Measurements from ENCODE around the gene ATF3.

ATF3 gene

GRCh38 chr1:212607913-212608391 is 609 bp upstream of the ATF3 start:
- ChIA-PET POLR2A (interaction anchor here (0.6 to 3.3 kb wide), 59 partner anchors 9 to 1381 kb away, joined by 3 to 79 read pairs (median 6); partner anchors contain the start of genes BATF3, DTL, FLVCR1 and INTS7), CTCF (interaction anchor here (0.7 to 2.7 kb wide), 7 partner anchors 11 to 178 kb away, joined by 3 to 11 read pairs (median 3); no protein-coding TSS in a partner anchor)
- TF ChIP-seq, protein P1, sequence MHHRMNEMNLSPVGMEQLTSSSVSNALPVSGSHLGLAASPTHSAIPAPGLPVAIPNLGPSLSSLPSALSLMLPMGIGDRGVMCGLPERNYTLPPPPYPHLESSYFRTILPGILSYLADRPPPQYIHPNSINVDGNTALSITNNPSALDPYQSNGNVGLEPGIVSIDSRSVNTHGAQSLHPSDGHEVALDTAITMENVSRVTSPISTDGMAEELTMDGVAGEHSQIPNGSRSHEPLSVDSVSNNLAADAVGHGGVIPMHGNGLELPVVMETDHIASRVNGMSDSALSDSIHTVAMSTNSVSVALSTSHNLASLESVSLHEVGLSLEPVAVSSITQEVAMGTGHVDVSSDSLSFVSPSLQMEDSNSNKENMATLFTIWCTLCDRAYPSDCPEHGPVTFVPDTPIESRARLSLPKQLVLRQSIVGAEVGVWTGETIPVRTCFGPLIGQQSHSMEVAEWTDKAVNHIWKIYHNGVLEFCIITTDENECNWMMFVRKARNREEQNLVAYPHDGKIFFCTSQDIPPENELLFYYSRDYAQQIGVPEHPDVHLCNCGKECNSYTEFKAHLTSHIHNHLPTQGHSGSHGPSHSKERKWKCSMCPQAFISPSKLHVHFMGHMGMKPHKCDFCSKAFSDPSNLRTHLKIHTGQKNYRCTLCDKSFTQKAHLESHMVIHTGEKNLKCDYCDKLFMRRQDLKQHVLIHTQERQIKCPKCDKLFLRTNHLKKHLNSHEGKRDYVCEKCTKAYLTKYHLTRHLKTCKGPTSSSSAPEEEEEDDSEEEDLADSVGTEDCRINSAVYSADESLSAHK (tag by site-specific recombination; IDR thresholded peaks at IDR 0.05) = no peak
- TF ChIP-seq OVOL3 (tag by site-specific recombination; IDR thresholded peaks at IDR 0.05) (peak; percentile 19; the same call in 1 of the 2 replicates), ZSCAN30 (tag by site-specific recombination; IDR thresholded peaks at IDR 0.05) (0 out of 2 replicates have a peak, but pooled peaks have one; percentile 27), ZNF521 (tag by site-specific recombination; IDR thresholded peaks at IDR 0.05) (no peak), ZBTB11 (tag by site-specific recombination; conservative IDR thresholded peaks at IDR 0.05; ENCODE audit: low read depth) (peak; percentile 71), KLF9 (tag by site-specific recombination; IDR thresholded peaks at IDR 0.05; ENCODE audit: low read depth) (peak; percentile 59), ZNF335 (tag by site-specific recombination; conservative IDR thresholded peaks at IDR 0.05) (peak; percentile 80)
- TF ChIP-seq, protein P2, sequence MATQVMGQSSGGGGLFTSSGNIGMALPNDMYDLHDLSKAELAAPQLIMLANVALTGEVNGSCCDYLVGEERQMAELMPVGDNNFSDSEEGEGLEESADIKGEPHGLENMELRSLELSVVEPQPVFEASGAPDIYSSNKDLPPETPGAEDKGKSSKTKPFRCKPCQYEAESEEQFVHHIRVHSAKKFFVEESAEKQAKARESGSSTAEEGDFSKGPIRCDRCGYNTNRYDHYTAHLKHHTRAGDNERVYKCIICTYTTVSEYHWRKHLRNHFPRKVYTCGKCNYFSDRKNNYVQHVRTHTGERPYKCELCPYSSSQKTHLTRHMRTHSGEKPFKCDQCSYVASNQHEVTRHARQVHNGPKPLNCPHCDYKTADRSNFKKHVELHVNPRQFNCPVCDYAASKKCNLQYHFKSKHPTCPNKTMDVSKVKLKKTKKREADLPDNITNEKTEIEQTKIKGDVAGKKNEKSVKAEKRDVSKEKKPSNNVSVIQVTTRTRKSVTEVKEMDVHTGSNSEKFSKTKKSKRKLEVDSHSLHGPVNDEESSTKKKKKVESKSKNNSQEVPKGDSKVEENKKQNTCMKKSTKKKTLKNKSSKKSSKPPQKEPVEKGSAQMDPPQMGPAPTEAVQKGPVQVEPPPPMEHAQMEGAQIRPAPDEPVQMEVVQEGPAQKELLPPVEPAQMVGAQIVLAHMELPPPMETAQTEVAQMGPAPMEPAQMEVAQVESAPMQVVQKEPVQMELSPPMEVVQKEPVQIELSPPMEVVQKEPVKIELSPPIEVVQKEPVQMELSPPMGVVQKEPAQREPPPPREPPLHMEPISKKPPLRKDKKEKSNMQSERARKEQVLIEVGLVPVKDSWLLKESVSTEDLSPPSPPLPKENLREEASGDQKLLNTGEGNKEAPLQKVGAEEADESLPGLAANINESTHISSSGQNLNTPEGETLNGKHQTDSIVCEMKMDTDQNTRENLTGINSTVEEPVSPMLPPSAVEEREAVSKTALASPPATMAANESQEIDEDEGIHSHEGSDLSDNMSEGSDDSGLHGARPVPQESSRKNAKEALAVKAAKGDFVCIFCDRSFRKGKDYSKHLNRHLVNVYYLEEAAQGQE (tag by site-specific recombination; IDR thresholded peaks at IDR 0.05) = peak; percentile 45; the same call in 1 of the 2 replicates
- TF ChIP-seq, protein P3, sequence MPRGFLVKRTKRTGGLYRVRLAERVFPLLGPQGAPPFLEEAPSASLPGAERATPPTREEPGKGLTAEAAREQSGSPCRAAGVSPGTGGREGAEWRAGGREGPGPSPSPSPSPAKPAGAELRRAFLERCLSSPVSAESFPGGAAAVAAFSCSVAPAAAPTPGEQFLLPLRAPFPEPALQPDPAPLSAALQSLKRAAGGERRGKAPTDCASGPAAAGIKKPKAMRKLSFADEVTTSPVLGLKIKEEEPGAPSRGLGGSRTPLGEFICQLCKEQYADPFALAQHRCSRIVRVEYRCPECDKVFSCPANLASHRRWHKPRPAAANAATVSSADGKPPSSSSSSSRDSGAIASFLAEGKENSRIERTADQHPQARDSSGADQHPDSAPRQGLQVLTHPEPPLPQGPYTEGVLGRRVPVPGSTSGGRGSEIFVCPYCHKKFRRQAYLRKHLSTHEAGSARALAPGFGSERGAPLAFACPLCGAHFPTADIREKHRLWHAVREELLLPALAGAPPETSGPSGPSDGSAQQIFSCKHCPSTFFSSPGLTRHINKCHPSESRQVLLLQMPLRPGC (tag by site-specific recombination; IDR thresholded peaks at IDR 0.05) = no peak
- peak overlapping the region; percentile 63 for H3K4me3 ChIP-seq (ENCODE audit: low read depth, low read length)
- peaks cover 14% of the 10 kb centered on the region for H3K4me1 ChIP-seq (ENCODE audit: control insufficient read depth, insufficient read depth, low read length)
- no peaks in the 10 kb centered on the region for H3K9me3 ChIP-seq (ENCODE audit: control insufficient read depth, insufficient read depth, low read depth, low read length)
- no peaks in the 10 kb centered on the region for H3K36me3 ChIP-seq (ENCODE audit: control insufficient read depth in 2 of 2, insufficient read depth in 1 of 2, low read length in 2 of 2)
- H3K27ac ChIP-seq (ENCODE audit: extremely low read depth, low read depth, low read length) = peak overlapping the region; percentile 68

GRCh38 chr1:212608959-212609700 is 569 bp downstream of the ATF3 start:
- POLR2A ChIA-PET = interaction anchor here (0.5 to 3.3 kb wide), 46 partner anchors 9 to 1159 kb away, joined by 3 to 79 read pairs (median 8); partner anchors contain the start of genes BATF3, DTL, FLVCR1 and INTS7
- TF ChIP-seq ZNF76 (tag by site-specific recombination; IDR thresholded peaks at IDR 0.05; ENCODE audit: borderline replicate concordance, low read depth) (peak; percentile 54), PRDM1 (tag by site-specific recombination; IDR thresholded peaks at IDR 0.05) (peak; percentile 5; the same call in 1 of the 2 replicates), ZNF426 (tag by site-specific recombination; IDR thresholded peaks at IDR 0.05) (no peak), GLIS2 (tag by site-specific recombination; IDR thresholded peaks at IDR 0.05) (peak; percentile 92), GLIS1 (tag by site-specific recombination; IDR thresholded peaks at IDR 0.05) (peak; percentile 75), BCL11B (tag by site-specific recombination; IDR thresholded peaks at IDR 0.05; ENCODE audit: low read depth) (peak; percentile 21; the same call in 1 of the 2 replicates), EGR2 (tag by site-specific recombination; IDR thresholded peaks at IDR 0.05; ENCODE audit: low read depth) (0 out of 2 replicates have a peak, but pooled peaks have one; percentile 24), SETDB1 (IDR thresholded peaks at IDR 0.05; ENCODE audit: insufficient read length, low read length) (no peak), ZNF184 (tag by site-specific recombination; IDR thresholded peaks at IDR 0.05) (no peak), ZSCAN5A (tag by site-specific recombination; IDR thresholded peaks at IDR 0.05) (no peak)

More at GRCh38 chr1:212608959-212609700, 569 bp downstream of the ATF3 start:
- Histone ChIP-seq H3K4me1 (ENCODE audit: control insufficient read depth, insufficient read depth, low read length) (peaks cover 14% of the 10 kb centered on the region), H3K9me3 (ENCODE audit: control insufficient read depth, insufficient read depth, low read depth, low read length) (no peaks in the 10 kb centered on the region), H3K36me3 (ENCODE audit: control insufficient read depth in 2 of 2, insufficient read depth in 1 of 2, low read length in 2 of 2) (peaks cover 0 to 4% of the 10 kb centered on the region in 2 experiments; a peak in 1 of 3 replicates), H3K27ac (ENCODE audit: extremely low read depth, low read depth, low read length) (peak overlapping the region; percentile 78), H3K4me3 (ENCODE audit: low read depth, low read length) (peak overlapping the region; percentile 82)
- CTCF ChIA-PET = interaction anchor here (0.6 to 2.0 kb wide), 8 partner anchors 25 to 386 kb away, joined by 3 to 11 read pairs (median 4); no protein-coding TSS in a partner anchor

Measured in HEK293 (cell line).